ENCODE results near the gene IVNS1ABP. TPM values are rescaled to one million over a fixed set of nuclear protein-coding genes. Genes with fewer than 3 reads are reported as not detected.

Gene IVNS1ABP
- total RNA-seq, 1 experiment from 2014 or later = 57.9 TPM

DNA sequence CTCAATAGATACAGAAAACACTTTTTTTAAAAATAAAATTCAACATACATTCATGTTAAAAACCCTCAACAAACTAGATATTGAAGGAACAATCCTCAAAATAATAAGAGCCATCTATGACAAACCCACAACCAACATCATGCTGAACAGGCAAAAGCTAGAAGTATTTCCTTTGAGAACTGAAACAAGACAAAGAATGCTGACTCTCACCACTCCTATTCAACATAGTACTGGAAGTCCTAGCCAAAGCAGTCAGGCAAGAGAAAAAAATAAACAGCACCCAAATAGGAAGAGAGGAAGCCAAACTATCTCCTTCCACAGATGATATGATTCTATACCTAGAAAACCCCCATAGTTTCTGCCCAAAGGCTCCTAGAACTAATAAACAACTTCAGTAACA is 46.2 kb upstream of the IVNS1ABP start:
- Histone ChIP-seq H3K27me3 (ENCODE audit: insufficient read depth, low read length) (no peaks in the 10 kb centered on the region), H3K9me3 (ENCODE audit: control insufficient read depth in 1 of 2, insufficient read depth in 1 of 2, low read depth in 1 of 2, low read length in 2 of 2) (no peaks in the 10 kb centered on the region), H3K9me2 (ENCODE audit: insufficient read depth) (no peaks in the 10 kb centered on the region), H3K9ac (ENCODE audit: low read length) (no peak overlapping the region), H3K4me2 (ENCODE audit: low read length) (no peak overlapping the region), H3K4me3 (replicated peaks in 1 of 2; ENCODE audit: low read depth in 1 of 2, low read length in 2 of 2) (no peak overlapping the region), H4K20me1 (ENCODE audit: insufficient read depth) (no peaks in the 10 kb centered on the region), H3K4me1 (ENCODE audit: control insufficient read depth in 1 of 2, insufficient read depth in 2 of 2, low read length in 2 of 2) (no peaks in the 10 kb centered on the region), H3K27ac (ENCODE audit: low read depth, low read length) (no peak overlapping the region), H2AFZ (ENCODE audit: low read depth, low read length, poor library complexity, severe bottlenecking) (no peak overlapping the region), H3K79me2 (ENCODE audit: insufficient read depth, low read length) (no peaks in the 10 kb centered on the region), H3K36me3 (ENCODE audit: control insufficient read depth in 1 of 2, insufficient read depth in 2 of 2, low read length in 2 of 2) (no peaks in the 10 kb centered on the region)
- intact Hi-C loops (cut with micrococcal nuclease) = no loop called here
- ChIA-PET CTCF (no interaction called here), RAD21 (ENCODE audit: low non-redundant PET in 1 of 2, low total read pairs in 2 of 2, uncharacterized antibody in 2 of 2, unreplicated experiment in 2 of 2) (no interaction called here), POLR2A (no interaction called here)
- BruUV-seq (replicated peaks) = no TSS peak
- no peak for ATAC-seq
- no peak for TF ChIP-seq ATF3 (IDR thresholded peaks at IDR 0.05)
- no peak for DNase-seq (ENCODE audit: low read depth, low spot score)

DNA sequence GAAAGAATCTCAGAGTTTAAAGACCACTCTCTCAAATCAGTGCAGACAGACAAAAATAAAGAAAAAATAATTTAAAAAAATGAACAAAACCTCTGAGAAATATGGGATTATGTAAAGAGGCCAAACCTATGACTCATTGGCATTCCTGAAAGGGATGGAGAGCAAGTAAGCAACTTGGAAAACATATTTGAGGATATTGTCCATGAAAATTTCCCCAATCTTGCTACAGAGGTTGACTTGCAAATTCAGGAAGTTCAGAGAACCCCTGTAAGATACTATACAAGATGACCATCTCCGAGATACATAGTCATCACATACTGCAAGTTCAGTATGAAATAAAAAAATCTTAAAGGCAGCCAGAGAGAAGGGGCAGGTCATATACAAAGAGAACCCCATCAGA is 43.7 kb upstream of the IVNS1ABP start:
- BruUV-seq (replicated peaks) = no TSS peak
- TF ChIP-seq CBX3 (IDR thresholded peaks at IDR 0.05; ENCODE audit: low read depth) = no peak
- no peak for TF ChIP-seq JUND (IDR thresholded peaks at IDR 0.05)
- no peak for TF ChIP-seq POLR2A (IDR thresholded peaks at IDR 0.05; ENCODE audit: borderline replicate concordance, extremely low read depth, insufficient read depth, insufficient read length)
- no peak for TF ChIP-seq ZBTB33 (IDR thresholded peaks at IDR 0.05; ENCODE audit: extremely low read depth, insufficient replicate concordance, low read length)
- RAD21 ChIA-PET (ENCODE audit: low non-redundant PET in 1 of 2, low total read pairs in 2 of 2, uncharacterized antibody in 2 of 2, unreplicated experiment in 2 of 2) = no interaction called here
- no peak for DNase-seq (ENCODE audit: low read depth, low spot score)
- Histone ChIP-seq H4K20me1 (ENCODE audit: insufficient read depth) (no peaks in the 10 kb centered on the region), H3K9ac (ENCODE audit: low read length) (no peak overlapping the region), H3K36me3 (ENCODE audit: control insufficient read depth in 1 of 2, insufficient read depth in 2 of 2, low read length in 2 of 2) (no peaks in the 10 kb centered on the region), H3K27ac (ENCODE audit: low read depth, low read length) (no peak overlapping the region), H3K27me3 (ENCODE audit: insufficient read depth, low read length) (no peaks in the 10 kb centered on the region), H3K9me2 (ENCODE audit: insufficient read depth) (no peaks in the 10 kb centered on the region), H3K4me2 (ENCODE audit: low read length) (no peak overlapping the region), H3K9me3 (ENCODE audit: control insufficient read depth in 1 of 2, insufficient read depth in 1 of 2, low read depth in 1 of 2, low read length in 2 of 2) (no peaks in the 10 kb centered on the region), H3K4me1 (ENCODE audit: control insufficient read depth in 1 of 2, insufficient read depth in 2 of 2, low read length in 2 of 2) (no peaks in the 10 kb centered on the region), H3K79me2 (ENCODE audit: insufficient read depth, low read length) (no peaks in the 10 kb centered on the region), H3K4me3 (replicated peaks in 1 of 2; ENCODE audit: low read depth in 1 of 2, low read length in 2 of 2) (no peak overlapping the region), H2AFZ (ENCODE audit: low read depth, low read length, poor library complexity, severe bottlenecking) (no peak overlapping the region)
- ATAC-seq = no peak
- intact Hi-C loops (cut with micrococcal nuclease) = no loop called here
- CTCF ChIA-PET = no interaction called here
- POLR2A ChIA-PET = no interaction called here

Data from HCT116 (cell line).